ENCODE results near the gene RAB11FIP3. TPM values are rescaled to one million over a fixed set of nuclear protein-coding genes. Genes with fewer than 3 reads are reported as not detected.

RAB11FIP3 gene
- polyA plus RNA-seq, 1 of the 3 experiments (the other 2 are of a cell fraction), result 24.8 TPM

DNA sequence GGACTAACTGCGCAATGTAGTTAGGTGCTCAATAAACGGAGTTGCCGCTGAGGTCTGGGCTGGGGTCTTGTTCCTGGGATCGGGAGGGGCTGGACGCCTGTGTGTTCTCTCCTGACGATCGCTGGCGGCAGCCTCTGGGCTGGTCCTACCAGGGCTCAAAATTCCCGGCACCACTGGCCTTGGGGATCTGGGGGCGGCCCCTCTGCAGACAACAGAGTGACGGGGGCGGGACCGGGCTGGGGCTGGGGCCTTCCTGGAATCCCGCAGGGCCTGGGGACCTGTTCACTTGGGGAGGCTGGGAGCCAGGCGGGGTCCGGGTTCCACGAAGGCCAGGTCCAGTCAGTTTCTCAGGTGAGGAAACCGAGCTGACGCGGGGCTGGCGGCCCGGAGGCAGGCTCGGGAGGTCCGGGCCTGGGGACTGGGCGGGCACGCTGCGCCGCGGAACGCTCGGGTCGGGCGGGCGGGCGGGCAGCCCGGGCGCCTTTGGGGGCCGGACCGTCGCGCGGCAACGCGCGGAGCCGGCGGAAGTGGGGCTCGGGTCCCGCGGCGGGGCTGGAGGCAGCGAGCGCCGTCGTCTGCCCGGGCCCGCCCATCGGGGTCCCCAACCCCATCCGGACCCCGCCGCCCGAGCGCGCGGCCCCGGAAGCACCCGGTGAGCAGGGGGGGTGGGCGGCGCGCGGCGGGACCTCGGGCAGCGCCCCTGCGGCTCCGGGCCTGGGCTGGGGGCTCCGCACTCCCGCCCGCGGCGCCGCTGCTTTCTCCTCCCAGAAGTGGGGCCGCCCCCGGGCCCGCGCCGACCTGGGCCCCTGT, 144.2 kb downstream of the RAB11FIP3 start, which contains the start of gene PIGQ:
PIGQ (plus strand) TSS at position 524 of the 810 bp plus-strand sequence. CDS start 4,107 bp downstream, outside the sequence.
- CTCF ChIA-PET, result interaction anchor here (2.0 kb wide), 1 partner anchor 43 kb away, joined by 5 read pairs; no protein-coding TSS in a partner anchor
- no peaks in the 10 kb centered on the region for H3K27me3 ChIP-seq (ENCODE audit: insufficient read depth)
- under 1% methylated on average over 39 of the region's 87 CpGs for WGBS (ENCODE audit: low lambda C conversion rate)
- H4K20me1 ChIP-seq (ENCODE audit: insufficient read depth), result no peaks in the 10 kb centered on the region
- no peaks in the 10 kb centered on the region for H3F3A ChIP-seq (replicated peaks; ENCODE audit: insufficient read depth)
- peak; percentile 91 for DNase-seq
- peak within 1 kb of the TSS; percentile 81; the same call in 1 of the 2 replicates for H2AFZ ChIP-seq (ENCODE audit: low read depth)
- no peaks in the 10 kb centered on the region for H3K9me3 ChIP-seq
- POLR2A ChIA-PET, result interaction anchor here (1.2 kb wide), 1 partner anchor 19 kb away, joined by 3 read pairs; no protein-coding TSS in a partner anchor
- H3K4me3 ChIP-seq (ENCODE audit: low read depth in 2 of 2, low read length in 1 of 2), result peak within 1 kb of the TSS; percentile 93 to 99
- TF ChIP-seq GABPA (IDR thresholded peaks at IDR 0.05; ENCODE audit: low read depth), result peak; percentile 60; the same call in 1 of the 2 replicates
- TF ChIP-seq, protein P1, sequence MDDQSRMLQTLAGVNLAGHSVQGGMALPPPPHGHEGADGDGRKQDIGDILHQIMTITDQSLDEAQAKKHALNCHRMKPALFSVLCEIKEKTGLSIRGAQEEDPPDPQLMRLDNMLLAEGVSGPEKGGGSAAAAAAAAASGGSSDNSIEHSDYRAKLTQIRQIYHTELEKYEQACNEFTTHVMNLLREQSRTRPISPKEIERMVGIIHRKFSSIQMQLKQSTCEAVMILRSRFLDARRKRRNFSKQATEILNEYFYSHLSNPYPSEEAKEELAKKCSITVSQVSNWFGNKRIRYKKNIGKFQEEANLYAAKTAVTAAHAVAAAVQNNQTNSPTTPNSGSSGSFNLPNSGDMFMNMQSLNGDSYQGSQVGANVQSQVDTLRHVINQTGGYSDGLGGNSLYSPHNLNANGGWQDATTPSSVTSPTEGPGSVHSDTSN (IDR thresholded peaks at IDR 0.05), result no peak
- TF ChIP-seq TAF1 (IDR thresholded peaks at IDR 0.05; ENCODE audit: borderline replicate concordance, low read depth, low read length), result peak; percentile 51; the same call in 1 of the 2 replicates
- H3K9me2 ChIP-seq, result no peaks in the 10 kb centered on the region
- H3K9ac ChIP-seq, result peak within 1 kb of the TSS; percentile 83
- H3K27ac ChIP-seq (ENCODE audit: low read depth in 2 of 2, low read length in 1 of 2), result peak within 1 kb of the TSS; percentile 59 to 90; a peak in 3 of 4 replicates
- H3K36me3 ChIP-seq (replicated peaks in 1 of 2; ENCODE audit: control insufficient read depth in 1 of 2, insufficient read depth in 2 of 2, low read length in 1 of 2), result peaks cover 0 to 13% of the 10 kb centered on the region in 2 experiments
- H3K79me2 ChIP-seq (ENCODE audit: insufficient read depth), result peaks cover 17% of the 10 kb centered on the region
- H3K4me2 ChIP-seq, result peak within 1 kb of the TSS; percentile 97
- H3K4me1 ChIP-seq (ENCODE audit: control insufficient read depth in 1 of 2, insufficient read depth in 2 of 2, low read depth in 1 of 2, low read length in 1 of 2), result peaks cover 11 to 56% of the 10 kb centered on the region in 2 experiments; a peak in 2 of 4 replicates

Small RNA genes within 50 kb of the gene (small RNA-seq; reads per million reads assigned to genes)
- gene MIR3176, result 0 to 1.5 (median 0.39) reads per million in 7 experiments
- 0 to 7.5 (median 1.1) reads per million in 7 experiments for gene MIR5587
- gene RF00019, result 0 reads per million in 7 experiments
- gene Z98883.1, result 0 to 0.21 (median 0) reads per million in 7 experiments

Other genes with a start within 250 kb of the RAB11FIP3 start
- gene HBA1, start 249.0 kb upstream of the RAB11FIP3 start, polyA plus RNA-seq (2012; rRNA removed), result not detected in 2 replicates
- 2.7 and 5.2 TPM in 2 replicates for gene HBQ1, start 245.2 kb upstream of the RAB11FIP3 start, polyA plus RNA-seq (2012; rRNA removed)
- 97.7 and 105 TPM in 2 replicates for gene LUC7L, start 196.2 kb upstream of the RAB11FIP3 start, polyA plus RNA-seq (2012; rRNA removed)
- gene FAM234A, start 190.8 kb upstream of the RAB11FIP3 start, polyA plus RNA-seq (2012; rRNA removed), result 91.3 and 126 TPM in 2 replicates
- gene RGS11, start 149.7 kb upstream of the RAB11FIP3 start, polyA plus RNA-seq (2012; rRNA removed), result 9.8 and 10.0 TPM in 2 replicates
- 4.8 and 4.9 TPM in 2 replicates for gene ARHGDIG, start 145.1 kb upstream of the RAB11FIP3 start, polyA plus RNA-seq (2012; rRNA removed)
- gene PDIA2, start 142.5 kb upstream of the RAB11FIP3 start, polyA plus RNA-seq (2012; rRNA removed), result 1.7 and 2.5 TPM in 2 replicates
- gene AXIN1, start 72.9 kb upstream of the RAB11FIP3 start, polyA plus RNA-seq (2012; rRNA removed), result 12.5 and 19.9 TPM in 2 replicates
- gene MRPL28, start 55.1 kb upstream of the RAB11FIP3 start, polyA plus RNA-seq (2012; rRNA removed), result 266 and 320 TPM in 2 replicates
- 133 and 166 TPM in 2 replicates for gene PGAP6, start 43.7 kb upstream of the RAB11FIP3 start, polyA plus RNA-seq (2012; rRNA removed)
- gene NME4, start 28.4 kb upstream of the RAB11FIP3 start, polyA plus RNA-seq (2012; rRNA removed), result 417 and 509 TPM in 2 replicates
- 53.0 and 56.6 TPM in 2 replicates for gene DECR2, start 23.8 kb upstream of the RAB11FIP3 start, polyA plus RNA-seq (2012; rRNA removed)
- gene CAPN15, start 102.1 kb downstream of the RAB11FIP3 start, polyA plus RNA-seq (2012; rRNA removed), result 19.5 and 22.9 TPM in 2 replicates
- not detected in 2 replicates for gene PRR35, start 134.7 kb downstream of the RAB11FIP3 start, polyA plus RNA-seq (2012; rRNA removed)
- 0.69 and 0.70 TPM in 2 replicates for gene NHLRC4, start 141.4 kb downstream of the RAB11FIP3 start, polyA plus RNA-seq (2012; rRNA removed)
- 38.7 and 41.0 TPM in 2 replicates for gene PIGQ, start 144.3 kb downstream of the RAB11FIP3 start, polyA plus RNA-seq (2012; rRNA removed)
- gene RAB40C, start 164.4 kb downstream of the RAB11FIP3 start, polyA plus RNA-seq (2012; rRNA removed), result 12.1 and 13.0 TPM in 2 replicates
- gene WFIKKN1, start 205.3 kb downstream of the RAB11FIP3 start, polyA plus RNA-seq (2012; rRNA removed), result 0.10 and 0.16 TPM in 2 replicates
- 158 and 167 TPM in 2 replicates for gene METTL26, start 210.7 kb downstream of the RAB11FIP3 start, polyA plus RNA-seq (2012; rRNA removed)
- gene MCRIP2, start 216.2 kb downstream of the RAB11FIP3 start, polyA plus RNA-seq (2012; rRNA removed), result 34.0 and 36.9 TPM in 2 replicates
- 30.5 and 32.0 TPM in 2 replicates for gene WDR90, start 223.7 kb downstream of the RAB11FIP3 start, polyA plus RNA-seq (2012; rRNA removed)
- 229 and 255 TPM in 2 replicates for gene RHOT2, start 242.5 kb downstream of the RAB11FIP3 start, polyA plus RNA-seq (2012; rRNA removed)